GM19035 (cell line): ENCODE results near the gene FAM174C.
A peak's percentile ranks its signal among the peaks of the same experiment; 100 is the strongest.

Source experiments
- ATAC-seq: cut with Tn5 transposase; IDR thresholded peaks from one replicate; pipeline ENCODE4 v1.9.1; 2021; ENCODE audit not compliant: unreplicated experiment

FAM174C gene

DNA sequence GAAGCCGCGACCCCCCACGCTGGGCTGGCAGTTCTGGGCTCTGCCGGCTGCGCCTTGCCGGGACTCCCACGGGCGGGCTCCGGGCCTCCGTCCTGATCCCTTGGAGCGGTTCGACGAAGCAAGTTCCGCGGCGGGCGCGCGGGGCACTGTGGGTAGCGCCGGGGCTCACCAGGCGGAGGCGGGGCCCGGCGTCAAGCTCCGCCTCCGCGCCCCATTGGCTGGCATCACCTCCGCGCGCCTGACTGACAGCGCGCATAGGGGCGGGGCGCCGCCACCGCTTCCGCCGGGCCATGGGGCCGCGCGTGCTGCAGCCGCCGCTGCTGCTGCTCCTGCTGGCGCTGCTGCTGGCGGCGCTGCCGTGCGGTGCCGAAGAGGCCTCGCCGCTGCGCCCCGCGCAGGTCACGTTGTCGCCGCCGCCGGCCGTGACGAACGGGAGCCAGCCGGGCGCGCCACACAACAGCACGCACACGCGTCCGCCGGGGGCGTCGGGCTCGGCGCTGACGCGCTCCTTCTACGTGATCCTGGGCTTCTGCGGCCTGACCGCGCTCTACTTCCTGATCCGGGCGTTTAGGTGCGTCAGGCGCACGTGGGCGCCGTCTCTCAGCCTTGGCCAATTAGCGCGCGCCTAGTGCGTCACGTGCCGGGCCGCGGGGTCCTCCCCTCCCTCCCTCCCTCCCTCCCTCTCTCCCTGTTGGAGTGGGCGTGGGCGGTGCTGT lies at the start of gene FAM174C:
FAM174C (plus strand) TSS at position 271 of the 716 bp plus-strand sequence; CDS start at position 291, 20 bp downstream.
- peak; percentile 75 for ATAC-seq

DNA sequence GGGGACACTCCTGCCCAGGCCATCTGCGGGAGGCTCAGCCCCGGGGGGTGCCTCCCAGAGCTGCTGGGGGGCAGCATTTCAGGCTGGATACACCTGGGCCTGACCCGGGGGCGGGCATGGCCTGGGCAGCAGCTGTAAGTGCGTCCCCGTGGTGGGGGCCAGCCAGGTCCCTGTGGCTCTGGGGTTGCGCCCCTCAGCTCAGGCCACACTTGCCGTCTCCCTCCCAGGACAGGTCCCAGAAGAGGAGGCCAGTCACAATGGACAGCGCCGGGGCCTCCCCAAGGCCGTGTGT lies 49.2 kb upstream of the FAM174C start:
- no peak for ATAC-seq

DNA sequence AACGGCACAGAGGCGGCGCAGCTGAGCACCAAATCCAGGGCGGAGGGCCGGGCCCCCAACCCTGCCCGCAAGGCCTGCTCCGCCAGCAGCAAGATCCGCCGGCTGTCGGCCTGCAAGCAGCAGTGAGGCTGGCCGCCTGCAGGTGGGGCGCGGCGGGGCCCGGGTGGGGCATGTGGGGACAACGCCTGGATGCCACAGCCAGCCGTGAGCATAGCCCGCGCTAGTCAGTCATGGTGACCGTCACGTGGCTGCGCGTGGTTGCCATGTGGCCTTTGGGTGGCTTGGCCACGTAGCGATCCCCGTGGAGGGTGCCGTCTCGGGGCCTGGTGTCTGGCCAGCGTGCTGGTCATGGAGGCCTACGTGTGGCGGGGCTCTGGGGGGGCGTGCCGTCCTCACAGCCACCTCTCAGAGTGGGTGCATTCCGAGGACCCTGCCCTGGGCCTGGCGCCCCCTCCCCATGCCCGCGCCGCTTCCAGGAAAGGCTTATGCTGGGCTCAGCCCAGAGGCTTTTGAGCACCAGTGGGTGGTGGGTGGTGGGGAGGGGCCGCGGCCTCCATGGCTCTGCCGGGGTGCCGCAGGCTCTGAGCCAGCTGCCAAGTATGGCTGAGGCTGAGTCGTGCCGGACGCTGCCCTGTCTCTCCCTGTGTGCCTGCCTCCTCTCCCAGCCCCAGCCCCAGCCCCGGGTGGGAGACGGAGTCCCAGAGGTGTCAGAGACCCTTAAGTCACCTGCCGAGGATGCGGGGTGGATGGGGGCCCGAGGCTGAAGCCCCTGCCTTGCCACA lies 48.6 kb upstream of the FAM174C start:
- ATAC-seq, result no peak

DNA sequence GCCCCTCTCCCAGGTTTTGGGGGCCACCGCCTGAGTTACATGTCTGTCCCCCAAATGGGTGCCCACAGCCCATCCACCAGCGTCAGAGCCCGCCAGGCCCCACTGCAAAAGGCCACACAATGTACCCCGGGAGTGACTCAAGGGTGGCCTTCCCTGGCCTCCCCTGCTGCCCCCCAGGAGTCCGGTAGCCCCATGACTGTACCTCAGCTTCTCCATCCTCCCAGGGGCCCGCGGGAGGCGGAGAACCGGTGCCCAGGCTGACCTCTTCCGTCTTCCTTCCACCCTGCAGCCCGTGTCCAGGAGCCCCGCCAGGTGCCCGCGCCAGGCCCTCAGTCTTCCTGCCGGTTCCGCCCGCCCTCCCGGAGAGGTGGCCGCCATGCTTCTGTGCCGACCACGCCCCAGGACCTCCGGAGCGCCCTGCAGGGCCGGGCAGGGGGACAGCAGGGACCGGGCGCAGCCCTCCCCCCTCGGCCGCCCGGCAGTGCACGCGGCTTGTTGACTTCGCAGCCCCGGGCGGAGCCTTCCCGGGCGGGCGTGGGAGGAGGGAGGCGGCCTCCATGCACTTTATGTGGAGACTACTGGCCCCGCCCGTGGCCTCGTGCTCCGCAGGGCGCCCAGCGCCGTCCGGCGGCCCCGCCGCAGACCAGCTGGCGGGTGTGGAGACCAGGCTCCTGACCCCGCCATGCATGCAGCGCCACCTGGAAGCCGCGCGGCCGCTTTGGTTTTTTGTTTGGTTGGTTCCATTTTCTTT lies 47.9 kb upstream of the FAM174C start:
- no peak for ATAC-seq

DNA sequence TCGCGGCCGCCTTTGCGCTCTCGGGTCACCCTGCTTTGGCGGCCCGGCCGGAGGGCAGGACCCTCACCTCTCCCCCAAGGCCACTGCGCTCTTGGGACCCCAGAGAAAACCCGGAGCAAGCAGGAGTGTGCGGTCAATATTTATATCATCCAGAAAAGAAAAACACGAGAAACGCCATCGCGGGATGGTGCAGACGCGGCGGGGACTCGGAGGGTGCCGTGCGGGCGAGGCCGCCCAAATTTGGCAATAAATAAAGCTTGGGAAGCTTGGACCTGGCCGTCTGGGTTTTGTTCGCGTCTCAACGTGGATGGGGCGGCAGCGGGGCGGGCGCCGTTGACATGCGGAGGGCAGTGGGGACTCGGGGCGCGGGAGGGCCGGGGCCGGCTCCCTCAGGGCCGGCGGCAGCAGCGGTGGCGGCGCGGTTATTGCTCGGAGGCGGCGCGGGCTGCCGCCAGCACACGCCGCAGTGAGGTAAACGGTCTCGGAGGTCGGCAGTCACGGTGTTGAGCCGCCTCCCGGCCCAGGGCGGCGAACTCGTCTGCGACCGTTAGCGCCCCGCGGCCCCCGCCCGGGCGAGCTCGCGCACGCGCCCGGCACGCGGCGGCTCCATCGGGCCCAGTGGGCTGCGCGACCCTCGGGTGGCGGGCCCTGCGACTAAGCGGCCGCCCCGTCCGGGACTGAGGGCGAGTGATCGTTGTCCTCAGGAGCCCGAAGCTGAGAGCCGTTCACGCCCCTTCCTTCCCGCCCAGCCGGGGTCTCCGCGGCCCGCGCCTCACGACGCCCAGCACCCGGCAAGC lies 47.0 kb upstream of the FAM174C start:
- no peak for ATAC-seq

DNA sequence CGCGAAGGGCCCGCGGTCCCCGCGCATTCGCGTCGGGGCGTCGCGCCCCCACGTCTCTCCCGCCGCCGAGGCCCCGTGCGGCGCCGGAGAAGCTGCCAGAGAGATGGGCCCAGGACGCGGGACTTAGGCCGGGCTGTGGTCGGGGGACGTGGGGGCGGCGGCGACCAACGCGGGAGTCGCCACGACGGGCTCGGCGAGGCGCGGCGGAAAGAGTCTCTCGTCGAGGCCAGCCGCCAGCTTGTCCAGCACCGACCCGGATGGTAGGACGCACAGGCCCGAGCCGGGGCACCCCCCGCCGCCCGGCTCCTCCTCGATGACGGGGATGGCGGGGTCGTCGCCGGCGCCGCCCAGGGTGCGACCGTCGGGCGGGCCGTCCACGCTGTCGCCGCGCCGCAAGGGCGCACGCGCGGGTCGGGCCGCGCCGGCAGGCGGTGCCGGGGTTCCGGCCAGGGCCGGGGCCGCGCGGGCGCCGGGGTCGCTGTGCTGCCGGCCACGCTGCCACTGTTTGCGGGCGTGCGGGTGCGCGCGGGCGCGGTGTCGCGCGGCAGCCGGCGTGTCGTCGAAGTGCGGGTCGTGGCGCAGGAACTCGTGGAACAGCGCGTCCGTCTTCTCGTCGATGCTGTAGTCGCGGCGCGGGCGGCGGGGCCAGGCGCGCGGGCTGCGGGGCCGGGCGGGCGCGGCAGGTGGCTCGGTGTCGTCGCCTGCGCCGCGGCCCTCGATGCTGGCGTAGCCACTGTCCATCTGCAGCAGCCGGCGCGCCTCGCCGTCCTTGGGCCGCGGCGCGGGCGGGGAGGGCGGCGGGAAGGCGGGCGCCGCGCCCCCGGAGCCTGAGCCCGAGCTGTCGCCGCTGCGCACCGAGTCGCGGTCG lies 46.0 kb upstream of the FAM174C start:
- ATAC-seq, result no peak

DNA sequence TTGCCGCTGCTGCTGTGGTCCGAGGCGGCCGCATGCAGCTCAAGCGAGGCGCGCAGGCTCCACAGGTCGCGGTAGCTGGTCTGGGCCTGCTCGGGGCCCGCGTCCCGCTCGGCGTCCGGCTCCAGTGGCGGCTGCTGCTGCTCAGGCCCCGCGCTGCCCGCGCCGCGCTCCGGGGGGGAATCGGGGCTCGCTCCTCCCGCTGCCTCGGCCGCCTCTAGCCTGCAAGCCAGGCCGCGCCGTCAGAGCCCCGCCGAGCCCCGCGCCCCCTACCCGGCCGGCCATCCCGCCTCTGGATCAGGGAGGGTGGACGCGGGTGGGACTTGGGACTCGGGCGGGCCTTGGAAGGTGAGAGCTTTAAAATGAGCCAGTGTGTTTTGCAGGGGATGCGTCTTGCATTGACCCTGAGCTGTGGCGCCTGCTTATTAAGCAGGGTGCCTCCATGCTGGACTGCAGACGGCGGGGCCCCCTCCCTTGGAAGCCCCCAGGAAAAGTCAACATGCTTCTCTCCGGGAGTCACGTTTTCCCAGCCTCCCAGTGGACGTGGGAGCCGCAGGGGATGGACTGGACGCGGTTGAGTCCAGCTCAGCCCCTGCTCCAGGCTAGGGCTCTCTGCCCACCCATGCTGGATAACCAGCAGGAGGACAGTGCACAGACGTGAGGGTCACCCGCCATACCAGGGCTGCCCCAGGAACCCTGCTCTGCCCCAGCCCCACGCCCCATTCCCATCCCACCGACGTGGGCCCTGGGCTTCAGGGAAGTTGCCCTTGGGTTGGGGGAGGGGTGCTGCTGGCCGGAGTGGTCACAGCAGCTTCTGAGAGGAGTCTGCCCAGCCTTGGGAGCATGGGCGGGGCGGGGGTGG lies 45.2 kb upstream of the FAM174C start:
- no peak for ATAC-seq

DNA sequence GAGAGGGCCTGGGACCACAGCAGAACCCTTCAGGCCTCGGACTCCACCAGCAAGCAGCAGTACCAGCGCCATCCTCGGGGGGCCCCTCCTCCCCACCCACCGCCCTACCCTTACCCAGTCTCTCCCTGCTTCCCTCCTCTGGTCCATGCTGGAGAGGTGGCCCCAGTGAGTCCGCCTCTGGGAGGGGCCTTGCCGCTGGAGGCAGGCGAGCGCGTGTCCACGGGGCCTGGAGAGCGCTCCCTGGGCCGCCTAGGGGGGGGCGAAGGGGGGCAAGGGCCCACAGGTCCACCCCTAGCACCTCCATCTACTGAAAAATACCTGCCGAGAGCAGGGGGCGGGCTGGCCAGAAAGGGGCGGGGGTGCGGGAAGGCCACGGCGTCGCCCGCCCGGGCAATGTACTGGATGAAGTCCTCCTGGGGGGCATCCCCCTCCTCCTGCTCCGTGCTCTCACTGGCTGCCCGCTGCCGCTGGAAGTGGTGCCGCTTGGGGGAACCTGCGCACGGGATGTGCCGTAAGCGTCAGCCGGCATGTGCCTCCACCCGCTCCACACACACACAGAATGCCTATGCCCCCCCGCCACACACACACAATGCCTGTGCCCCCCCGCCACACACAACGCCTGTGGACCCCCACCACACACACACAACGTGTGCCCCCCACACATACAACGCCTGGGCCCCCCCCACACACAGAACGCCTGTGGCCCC lies 44.4 kb upstream of the FAM174C start:
- ATAC-seq, result no peak

DNA sequence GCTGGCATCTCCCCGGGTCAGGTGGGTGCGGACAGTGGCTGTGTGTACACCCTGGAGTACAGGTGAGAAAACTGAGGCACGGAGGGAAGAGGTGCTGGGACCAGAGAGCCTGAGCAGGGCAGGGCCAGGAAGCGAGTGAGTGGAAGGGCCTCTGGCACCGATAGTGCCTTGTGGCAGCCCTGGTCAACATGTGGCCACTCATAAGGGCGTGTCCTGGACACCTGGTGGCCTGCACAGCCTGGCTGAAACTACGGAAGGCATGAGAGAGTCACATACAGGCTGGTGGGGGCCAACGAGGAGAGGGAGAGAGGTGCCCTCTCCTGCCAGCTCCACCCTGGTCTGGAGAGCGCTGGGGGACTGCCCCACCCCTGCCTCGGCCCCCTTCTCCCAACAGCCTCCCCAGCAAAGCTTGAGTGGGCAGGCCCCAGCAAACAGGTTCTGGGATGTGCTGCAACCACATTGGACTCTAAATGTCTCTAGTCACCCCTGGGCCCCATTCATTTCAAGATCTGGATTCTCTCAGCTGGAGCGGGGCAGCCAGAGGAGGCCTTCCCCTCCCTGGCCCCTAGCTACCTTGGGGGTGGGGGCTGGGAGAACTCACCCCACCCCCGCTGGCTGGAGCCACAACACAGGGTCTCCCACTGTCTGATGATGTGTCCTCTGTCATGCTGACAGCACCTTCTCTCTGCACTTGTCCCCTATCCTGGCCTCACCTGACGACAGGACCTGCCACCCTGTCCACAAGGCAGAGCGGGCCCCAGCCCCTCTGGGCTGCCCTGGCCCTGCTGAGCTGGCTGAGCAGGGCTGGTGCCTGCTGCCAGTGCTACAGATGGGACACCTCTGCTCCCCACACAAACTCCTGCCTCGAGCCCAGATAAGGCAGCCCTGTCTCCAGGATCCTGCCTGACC lies 43.3 kb upstream of the FAM174C start:
- ATAC-seq, result no peak

DNA sequence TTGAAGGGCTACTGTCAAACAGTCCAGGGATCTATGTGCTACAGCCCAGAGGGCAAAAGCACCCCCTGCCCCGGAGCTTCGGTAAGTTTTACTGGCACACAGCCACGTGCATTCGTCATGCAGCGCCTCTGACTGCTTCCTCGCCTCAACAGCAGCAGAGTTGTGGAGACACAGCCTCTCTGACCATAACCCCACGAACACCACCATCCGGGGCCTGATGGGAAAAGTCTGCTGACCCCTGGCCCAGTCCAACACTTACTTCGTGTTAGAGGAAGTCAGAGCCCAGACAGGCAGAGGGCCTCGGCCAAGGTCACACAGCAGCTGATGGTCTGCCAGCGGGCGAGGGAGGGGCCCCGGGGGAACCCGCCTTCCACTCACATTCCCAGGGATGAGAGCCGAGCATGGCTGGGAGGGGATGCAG lies 42.7 kb upstream of the FAM174C start:
- ATAC-seq, result no peak

DNA sequence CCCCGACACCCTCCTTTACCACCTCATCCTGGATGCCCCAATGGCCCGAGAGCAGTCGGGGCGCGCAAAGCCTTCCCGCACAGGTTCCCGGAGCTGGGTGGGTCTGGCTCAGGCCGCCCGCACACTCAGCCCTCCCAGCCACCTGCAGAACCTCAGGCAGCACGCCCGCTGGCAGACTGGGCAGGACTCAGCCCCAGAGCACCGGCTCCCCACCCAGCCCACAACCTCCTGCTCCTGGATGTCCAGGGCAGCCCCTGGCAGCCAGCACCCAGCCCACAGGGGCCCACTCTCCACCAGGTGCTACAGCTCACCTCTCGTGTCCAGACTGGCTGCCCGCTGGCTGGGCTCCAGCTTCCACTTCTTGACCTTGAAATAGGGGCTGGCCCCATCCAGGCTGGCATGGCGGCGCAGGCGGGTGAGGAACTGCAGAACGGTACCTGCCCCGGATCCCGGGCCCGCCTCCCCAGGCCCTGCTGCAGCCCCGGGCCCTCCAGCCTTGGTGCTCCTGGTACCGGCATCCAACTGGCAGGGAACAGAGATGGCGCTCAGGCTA lies 42.1 kb upstream of the FAM174C start:
- no peak for ATAC-seq

DNA sequence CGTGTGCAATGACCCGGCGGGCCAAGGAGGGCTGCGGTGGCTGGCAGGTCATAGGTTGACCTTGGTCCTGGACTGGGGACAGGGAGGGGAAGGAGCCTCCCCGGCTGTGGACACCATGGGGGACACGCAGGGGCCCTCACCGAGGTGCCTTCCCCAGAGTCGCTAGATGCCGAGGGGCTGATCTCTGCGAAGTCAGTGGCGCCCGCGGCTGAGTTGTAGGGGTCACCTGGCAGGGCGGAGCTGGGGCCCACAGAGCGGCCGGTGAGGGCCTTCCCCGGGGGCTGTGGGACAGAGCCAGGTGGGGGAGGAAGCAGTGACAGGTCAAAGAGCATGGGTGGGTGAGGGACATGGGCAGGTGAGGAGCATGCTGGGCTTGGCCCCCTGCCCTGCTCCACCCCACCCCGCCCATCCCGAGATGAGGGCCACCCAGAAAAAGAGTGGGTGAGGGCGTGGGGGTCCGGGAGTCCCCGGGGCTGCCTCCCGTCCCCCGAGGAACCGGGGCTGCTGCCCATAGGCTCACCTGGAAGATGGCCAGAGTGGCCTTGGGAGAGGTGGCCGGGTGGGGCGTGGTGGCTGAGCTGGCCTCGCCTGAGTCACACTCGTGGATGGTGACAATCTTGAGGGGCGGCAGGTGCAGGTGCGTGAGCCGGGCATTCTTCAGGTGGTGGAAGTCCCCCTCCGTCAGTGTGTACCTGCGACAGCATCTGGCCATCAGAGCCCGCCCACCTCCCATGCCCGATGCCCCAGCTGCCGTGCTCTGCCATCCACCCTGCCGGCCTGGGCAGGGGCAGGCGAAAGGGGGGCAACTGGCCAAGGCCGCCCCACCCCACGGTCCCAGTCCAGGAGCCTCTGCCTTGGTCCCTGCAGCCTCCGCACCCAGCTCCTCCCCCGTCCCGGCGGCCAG lies 41.0 kb upstream of the FAM174C start:
- no peak for ATAC-seq

DNA sequence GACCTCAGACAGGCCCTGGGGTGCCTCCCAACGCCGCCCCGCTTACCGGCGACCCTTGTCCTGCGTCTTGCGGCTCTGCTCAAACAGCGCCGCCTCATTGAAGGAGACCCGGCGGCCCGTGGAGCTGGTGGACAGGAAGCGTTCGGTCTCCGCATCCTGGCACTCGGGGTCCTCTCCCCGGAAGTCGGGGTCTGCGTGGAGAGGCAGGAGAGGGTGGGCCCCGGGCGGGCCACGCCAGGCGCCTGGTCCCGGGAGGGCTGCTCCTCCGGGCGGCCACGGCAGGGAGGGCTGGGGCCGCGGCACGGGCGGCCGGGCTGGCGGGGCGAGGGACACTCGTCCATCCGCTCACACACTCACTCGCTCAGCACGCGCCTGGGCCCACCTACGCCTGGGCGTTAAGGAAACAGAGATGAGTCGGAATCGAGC lies 40.4 kb upstream of the FAM174C start:
- no peak for ATAC-seq

DNA sequence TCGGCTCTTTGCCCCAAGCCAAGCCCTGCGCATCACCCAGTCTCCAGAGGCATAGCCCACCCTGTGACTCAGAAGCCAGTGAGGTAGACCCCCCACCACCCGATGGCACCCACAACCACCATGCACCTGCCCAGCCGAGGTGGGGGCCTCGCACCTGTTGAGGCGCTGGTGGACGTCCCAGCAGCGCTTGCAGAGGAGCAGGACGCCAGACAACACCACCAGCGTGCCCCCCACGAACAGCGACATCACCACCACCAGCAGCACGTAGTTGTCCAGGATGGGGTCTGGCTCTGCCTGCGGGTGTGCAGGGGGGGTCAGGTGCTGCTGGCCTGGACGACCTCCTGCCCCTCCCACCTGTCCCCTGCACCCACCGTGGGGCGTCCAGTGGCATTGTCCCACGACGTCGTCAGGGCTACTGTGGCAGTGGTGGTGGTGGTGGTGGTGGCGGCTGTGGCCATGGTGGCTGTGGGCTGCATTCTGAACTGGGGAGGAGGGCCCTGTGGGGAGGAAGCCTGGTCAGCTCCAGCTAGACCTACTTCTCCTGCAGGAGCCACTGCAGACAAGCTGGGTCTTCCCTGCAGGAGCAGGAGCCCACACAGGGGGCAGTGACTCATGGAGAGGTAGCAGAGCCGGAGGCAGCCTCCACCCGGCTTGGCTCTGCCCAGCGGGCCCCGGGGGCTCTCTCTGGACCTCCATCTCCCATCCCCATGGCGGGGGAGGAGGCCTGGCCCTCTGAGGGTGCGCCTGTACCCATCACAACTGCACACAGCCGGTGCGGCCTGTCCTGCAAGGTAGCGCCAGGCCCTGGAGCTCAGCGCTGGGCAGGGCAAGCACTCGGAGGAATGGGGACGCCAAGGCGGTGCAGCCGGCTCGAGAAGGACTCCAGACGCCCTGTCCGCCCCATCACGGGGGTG lies 39.4 kb upstream of the FAM174C start:
- ATAC-seq, result no peak

DNA sequence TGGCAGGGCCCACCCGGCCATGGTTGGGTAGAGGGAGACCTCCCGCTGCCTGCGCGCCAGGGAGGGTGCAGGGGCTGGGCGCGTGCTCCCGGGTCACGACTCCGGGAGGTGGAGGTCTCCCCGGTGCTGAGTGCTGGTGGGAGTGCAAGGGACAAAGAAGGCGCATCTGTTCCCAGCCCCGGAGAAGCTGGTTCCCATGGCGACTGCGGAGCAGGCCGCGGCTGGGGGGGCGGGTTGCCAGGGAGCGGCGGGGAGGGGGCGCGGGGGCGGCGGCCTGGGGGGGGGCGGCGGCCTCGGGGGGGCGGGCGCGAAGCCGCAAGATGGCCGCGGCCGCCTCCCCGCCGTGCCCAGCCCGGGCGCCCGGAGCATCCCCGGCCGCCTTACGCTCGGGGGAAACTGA lies 38.8 kb upstream of the FAM174C start:
- ATAC-seq, result no peak
